H1 (cell line): Measurements from ENCODE around the gene SSNA1. TPM values are rescaled to one million over a fixed set of nuclear protein-coding genes. Genes with fewer than 3 reads are reported as not detected.

Experiments
- CTCF ChIA-PET: fragments of 300-600 bp; sonication (Branson Sonifier 250); formaldehyde crosslinking; loops from one replicate; lab custom pipeline; 2021; ENCODE audit not compliant: partially characterized antibody; lab: Charles Lee
- POLR2A ChIA-PET: fragments of 300-600 bp; sonication (Branson Sonifier 250); formaldehyde crosslinking; loops from one replicate; lab custom pipeline; 2021; ENCODE audit warnings: inconsistent platforms; ENCODE audit not compliant: partially characterized antibody; lab: Charles Lee
- DNase-seq, 2 experiments: peaks; one replicate each; pipeline versions ENCODE4 v3.0.0 to v3.0.0-alpha.2; 2010 to 2022; ENCODE audit warnings: low spot score in 2 of 2, low read depth in 1 of 2, mixed read lengths in 1 of 2
- FAIRE-seq: peaks from 2 replicates; lab custom pipeline; 2011; peaks lifted over from hg19 to GRCh38; lab: Jason Lieb, UNC
- H2AFZ ChIP-seq: 2 replicates; pipeline ENCODE4 v1.8.1; 2012; ENCODE audit warnings: low read length, inconsistent platforms
- H2AK5ac ChIP-seq: 2 replicates; pipeline ENCODE4 v1.6.1; 2013; ENCODE audit warnings: low read depth, low read length
- H2BK120ac ChIP-seq: replicated peaks from 2 replicates; pipeline ENCODE3; 2013; ENCODE audit warnings: low read depth, low read length, inconsistent platforms
- H2BK12ac ChIP-seq: 2 replicates; pipeline ENCODE4 v1.6.1; 2013; ENCODE audit warnings: low read depth, low read length
- H2BK15ac ChIP-seq: 2 replicates; pipeline ENCODE4 v1.6.1; 2013; ENCODE audit warnings: low read length
- H2BK20ac ChIP-seq: 2 replicates; pipeline ENCODE4 v1.6.1; 2013; ENCODE audit warnings: low read length
- H2BK5ac ChIP-seq: 2 replicates; pipeline ENCODE4 v1.6.1; 2013; ENCODE audit warnings: low read depth, low read length
- H3K14ac ChIP-seq: 2 replicates; pipeline ENCODE4 v1.6.1; 2013; ENCODE audit warnings: inconsistent platforms; ENCODE audit not compliant: insufficient read length
- H3K18ac ChIP-seq: 2 replicates; pipeline ENCODE4 v1.6.1; 2013; ENCODE audit warnings: low read length; ENCODE audit errors: extremely low read depth
- H3K23ac ChIP-seq: 2 replicates; pipeline ENCODE4 v1.6.1; 2013; ENCODE audit warnings: inconsistent platforms; ENCODE audit not compliant: insufficient read length
- H3K23me2 ChIP-seq: 2 replicates; pipeline ENCODE4 v1.6.1; 2013; ENCODE audit warnings: low read depth, low read length
- H3K27ac ChIP-seq: 2 replicates; pipeline ENCODE4 v1.6.1; 2011; ENCODE audit warnings: low read depth, low read length, inconsistent platforms
- H3K27me3 ChIP-seq, 4 experiments: replicated peaks in 1 of 4; 1 replicate in 1 of 4; 2 replicates in 3 of 4; pipeline versions ENCODE4 v1.6.1 to v1.8.1; 2011 to 2013; ENCODE audit warnings: low read length in 3 of 4, mild to moderate bottlenecking in 3 of 4, inconsistent platforms in 2 of 4, mixed read lengths in 2 of 4, moderate library complexity in 1 of 4; ENCODE audit not compliant: control insufficient read depth in 3 of 4, insufficient read depth in 3 of 4; ENCODE audit errors: extremely low read depth in 1 of 4
- H3K36me3 ChIP-seq, 4 experiments: 2 replicates each; pipeline versions ENCODE4 v1.6.1 to v1.8.1; 2011 to 2013; ENCODE audit warnings: mild to moderate bottlenecking in 4 of 4, low read length in 3 of 4, moderate library complexity in 2 of 4, control low read depth in 1 of 4, inconsistent platforms in 1 of 4; ENCODE audit not compliant: insufficient read depth in 4 of 4, control insufficient read depth in 2 of 4
- H3K4ac ChIP-seq: replicated peaks from 2 replicates; pipeline ENCODE3; 2013; ENCODE audit warnings: low read length, low read depth, mixed read lengths, inconsistent platforms; ENCODE audit not compliant: insufficient read length
- H3K4me1 ChIP-seq, 4 experiments: replicated peaks in 1 of 4; 1 replicate in 1 of 4; 2 replicates in 3 of 4; pipeline versions ENCODE4 v1.6.1 to v1.8.1; 2011 to 2013; ENCODE audit warnings: low read length in 3 of 4, inconsistent platforms in 2 of 4, mixed read lengths in 1 of 4; ENCODE audit not compliant: insufficient read depth in 4 of 4, control insufficient read depth in 3 of 4
- H3K4me2 ChIP-seq, 2 experiments: 2 replicates each; pipeline versions ENCODE4 v1.6.1 to v1.8.1; 2011 to 2013; ENCODE audit warnings: low read depth in 2 of 2, low read length in 2 of 2, control low read depth in 1 of 2, inconsistent platforms in 1 of 2, mild to moderate bottlenecking in 1 of 2; ENCODE audit not compliant: insufficient read depth in 1 of 2
- H3K4me3 ChIP-seq, 4 experiments: fragments of 200-600, 300-600 bp in 1 of 4; sonication (generic), shearing (Covaris generic), sonication (Bioruptor Twin) in 1 of 4; 2 replicates each; pipeline versions ENCODE4 v1.5.1 to v1.8.1; 2011 to 2016; ENCODE audit warnings: low read length in 4 of 4, low read depth in 3 of 4, control low read depth in 2 of 4, inconsistent platforms in 2 of 4, mild to moderate bottlenecking in 2 of 4, mixed read lengths in 1 of 4, moderate library complexity in 1 of 4; ENCODE audit not compliant: insufficient read depth in 2 of 4; ENCODE audit errors: extremely low read depth in 1 of 4
- H3K56ac ChIP-seq: replicated peaks from 2 replicates; pipeline ENCODE3; 2013; ENCODE audit warnings: low read depth, mild to moderate bottlenecking, mixed read lengths, low read length, inconsistent platforms; ENCODE audit not compliant: insufficient read length
- H3K79me1 ChIP-seq: 2 replicates; pipeline ENCODE4 v1.6.1; 2013; ENCODE audit warnings: low read depth, low read length, control low read depth
- H3K79me2 ChIP-seq, 2 experiments: 2 replicates each; pipeline versions ENCODE4 v1.6.1 to v1.8.1; 2012 to 2013; ENCODE audit warnings: low read length in 2 of 2, mild to moderate bottlenecking in 2 of 2, inconsistent platforms in 1 of 2; ENCODE audit not compliant: insufficient read depth in 2 of 2, control insufficient read depth in 1 of 2
- H3K9ac ChIP-seq, 4 experiments: replicated peaks in 1 of 4; 1 replicate in 1 of 4; 2 replicates in 3 of 4; pipeline versions ENCODE4 v1.6.1 to v1.8.1; 2011 to 2013; ENCODE audit warnings: low read depth in 3 of 4, low read length in 3 of 4, control low read depth in 2 of 4, mild to moderate bottlenecking in 2 of 4, moderate library complexity in 2 of 4, inconsistent platforms in 1 of 4; ENCODE audit errors: extremely low read depth in 1 of 4
- H3K9me3 ChIP-seq, 2 experiments: 2 replicates each; pipeline versions ENCODE4 v1.6.1 to v1.8.1; 2012 to 2013; ENCODE audit warnings: mild to moderate bottlenecking in 2 of 2, moderate library complexity in 2 of 2, control low read depth in 1 of 2, inconsistent platforms in 1 of 2, low read depth in 1 of 2, low read length in 1 of 2, mixed read lengths in 1 of 2; ENCODE audit not compliant: insufficient read depth in 2 of 2
- H4K20me1 ChIP-seq, 2 experiments: replicated peaks in 1 of 2; 2 replicates each; pipeline versions ENCODE3 to v1.8.1; 2011 to 2013; ENCODE audit warnings: inconsistent platforms in 2 of 2, low read length in 2 of 2, mild to moderate bottlenecking in 1 of 2; ENCODE audit not compliant: insufficient read depth in 2 of 2, control insufficient read depth in 1 of 2
- H4K5ac ChIP-seq: 2 replicates; pipeline ENCODE4 v1.6.1; 2013; ENCODE audit warnings: low read length, low read depth, mixed read lengths, inconsistent platforms; ENCODE audit not compliant: insufficient read length
- H4K8ac ChIP-seq: 2 replicates; pipeline ENCODE4 v1.8.0; 2013; ENCODE audit warnings: mild to moderate bottlenecking, moderate library complexity, low read length, inconsistent platforms; ENCODE audit not compliant: insufficient read depth; ENCODE audit errors: extremely low read depth
- H4K91ac ChIP-seq: replicated peaks from 2 replicates; pipeline ENCODE3; 2013; ENCODE audit warnings: low read length, mixed read lengths, inconsistent platforms; ENCODE audit not compliant: insufficient read length
- CHD2 ChIP-seq: IDR thresholded peaks from 2 replicates; pipeline ENCODE4 v1.6.1; 2012; ENCODE audit warnings: low read length, improper control_type of control experiment
- FOSL1 ChIP-seq: IDR thresholded peaks from 2 replicates; pipeline ENCODE4 v1.6.1; 2011; ENCODE audit warnings: mild to moderate bottlenecking, low read depth, low read length, moderate library complexity; ENCODE audit not compliant: insufficient read depth
- GTF2F1 ChIP-seq: IDR thresholded peaks from 2 replicates; pipeline ENCODE4 v1.6.1; 2012; ENCODE audit warnings: low read depth, low read length, improper control_type of control experiment, borderline replicate concordance
- HDAC2 ChIP-seq, 2 experiments: fragments of 300-600 bp in 1 of 2; sonication (generic) in 1 of 2; IDR thresholded peaks; 2 replicates each; pipeline ENCODE4 v1.6.1; 2011 to 2012; ENCODE audit warnings: low read depth in 2 of 2, low read length in 2 of 2, mild to moderate bottlenecking in 2 of 2, moderate library complexity in 2 of 2, borderline replicate concordance in 1 of 2, inconsistent platforms in 1 of 2
- JUN ChIP-seq: IDR thresholded peaks from 2 replicates; pipeline ENCODE4 v1.6.1; 2011; ENCODE audit warnings: low read depth, mild to moderate bottlenecking, improper control_type of control experiment, low read length
- POU5F1 ChIP-seq: IDR thresholded peaks from 2 replicates; pipeline ENCODE4 v1.6.1; 2011; ENCODE audit warnings: low read depth, mild to moderate bottlenecking, low read length, moderate library complexity
- SAP30 ChIP-seq: fragments of 300-600 bp; sonication (generic); IDR thresholded peaks from 2 replicates; pipeline ENCODE4 v1.7.1; 2012; ENCODE audit warnings: low read length, moderate library complexity, mild to moderate bottlenecking, inconsistent platforms; ENCODE audit not compliant: insufficient read depth, insufficient replicate concordance
- SP1 ChIP-seq: IDR thresholded peaks from 2 replicates; pipeline ENCODE4 v1.6.1; 2011; ENCODE audit warnings: low read depth, low read length
- TAF7 ChIP-seq: optimal IDR thresholded peaks from 2 replicates; pipeline ENCODE3; 2011; ENCODE audit warnings: low read depth, mild to moderate bottlenecking, inconsistent platforms, low read length, moderate library complexity, borderline replicate concordance
- YY1 ChIP-seq: IDR thresholded peaks from 2 replicates; pipeline ENCODE4 v1.6.1; 2011; ENCODE audit warnings: low read depth, mild to moderate bottlenecking, low read length
- WGBS, 2 experiments: shearing (Covaris generic) in 1 of 2; methylation state at CpG; one replicate each; pipeline versions ENCODE4 v1.1.6 to v1.1.7; 2013 to 2015; ENCODE audit warnings: low lambda C conversion rate in 2 of 2, mixed read lengths in 2 of 2, inconsistent platforms in 1 of 2, low coverage in 1 of 2, missing lambda C conversion rate in 1 of 2; ENCODE audit not compliant: insufficient replicate concordance in 2 of 2, insufficient coverage in 1 of 2, insufficient read length in 1 of 2; ENCODE audit errors: extremely low coverage in 1 of 2, missing lambda C conversion rate in 1 of 2; 5-methylcytosine and 5-hydroxymethylcytosine counted together
- polyA plus RNA-seq, 7 experiments: library from polyadenylated mRNA; depleted of rRNA in 3 of 7; stranded (reverse) in 5 of 7; unstranded in 2 of 7; fragments of >200 nt in 5 of 7; fragments of 200-250 nt in 2 of 7; gene quantifications; 1 replicate in 5 of 7; 2 replicates in 1 of 7; 4 replicates in 1 of 7; pipeline versions ENCODE4 v1.2.1 to v1.2.3, GENCODE V29; 2011 to 2013; ENCODE audit warnings: missing spikeins in 2 of 7, mixed read lengths in 2 of 7
- total RNA-seq: library from RNA; stranded (reverse); fragmentation: NEBNext Ultra II Directional; extraction: Animal tissue kit (Norgen Biotek cat#: 25700); gene quantifications from 2 replicates; pipeline ENCODE4 v1.2.1, GENCODE V29; 2021
- TF ChIP-seq, protein P1 (sequence below): IDR thresholded peaks from 2 replicates; pipeline ENCODE4 v1.6.1; 2011; ENCODE audit warnings: low read length, improper control_type of control experiment

SSNA1 gene
- total and polyA plus RNA-seq, 2 of the 8 experiments (the other 6 are each of a cell fraction or from before 2014, with no cell fraction given) = 87.3 to 157 TPM

DNA sequence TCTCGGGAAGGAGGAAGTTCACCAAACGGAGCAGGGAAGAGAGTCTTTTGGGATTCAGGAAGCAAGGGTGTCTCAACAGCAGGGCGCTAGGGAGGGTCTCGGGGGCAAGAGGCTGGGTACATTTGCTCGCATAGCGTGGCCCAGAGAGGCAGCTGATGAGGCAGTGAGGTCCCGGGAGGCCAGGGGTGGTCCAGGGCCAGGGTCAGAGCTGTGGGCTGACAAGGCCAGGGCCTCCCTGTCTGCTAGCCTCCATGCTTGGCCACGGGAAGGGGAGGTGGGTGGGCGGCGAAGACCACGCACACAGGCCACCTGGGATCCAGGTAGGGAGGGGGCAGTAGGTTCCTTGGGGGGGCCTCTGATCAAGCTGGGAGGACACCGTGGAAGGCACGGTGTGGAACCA lies 23.1 kb downstream of the SSNA1 start:
- Histone ChIP-seq H2AFZ (no peak overlapping the region), H3K4me3 (no peak overlapping the region), H4K5ac (no peak overlapping the region), H2BK5ac (no peak overlapping the region), H4K8ac (no peak overlapping the region)
- TF ChIP-seq FOSL1 (no peak), HDAC2 (IDR thresholded peaks at IDR 0.05; ENCODE audit: borderline replicate concordance in 1 of 2, low read depth in 2 of 2, low read length in 2 of 2) (no peak), GTF2F1 (no peak), TAF7 (no peak), YY1 (no peak), SP1 (no peak), CHD2 (no peak), JUN (no peak), SAP30 (no peak), POU5F1 (no peak)
- TF ChIP-seq, protein P1, sequence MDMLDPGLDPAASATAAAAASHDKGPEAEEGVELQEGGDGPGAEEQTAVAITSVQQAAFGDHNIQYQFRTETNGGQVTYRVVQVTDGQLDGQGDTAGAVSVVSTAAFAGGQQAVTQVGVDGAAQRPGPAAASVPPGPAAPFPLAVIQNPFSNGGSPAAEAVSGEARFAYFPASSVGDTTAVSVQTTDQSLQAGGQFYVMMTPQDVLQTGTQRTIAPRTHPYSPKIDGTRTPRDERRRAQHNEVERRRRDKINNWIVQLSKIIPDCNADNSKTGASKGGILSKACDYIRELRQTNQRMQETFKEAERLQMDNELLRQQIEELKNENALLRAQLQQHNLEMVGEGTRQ = no peak
- TF ChIP-seq, all 59 proteins: peak for 0
- Histone ChIP-seq H3K56ac (no peak overlapping the region), H3K79me1 (peaks cover 6% of the 10 kb centered on the region), H3K4me1 (peaks cover 0 to 2% (median 2%) of the 10 kb centered on the region in 4 experiments), H3K4ac (no peak overlapping the region), H3K23me2 (no peaks in the 10 kb centered on the region; the same call in 1 of the 2 replicates), H3K14ac (no peak overlapping the region), H4K91ac (no peak overlapping the region), H3K18ac (no peak overlapping the region), H2AK5ac (no peak overlapping the region), H3K9me3 (no peaks in the 10 kb centered on the region), H4K20me1 (peaks cover 0 to 15% of the 10 kb centered on the region in 2 experiments), H3K27me3 (no peaks in the 10 kb centered on the region), H3K36me3 (peaks cover 0 to 22% (median 8%) of the 10 kb centered on the region in 4 experiments; a peak in 7 of 8 replicates), H2BK120ac (no peak overlapping the region), H2BK12ac (no peak overlapping the region), H3K23ac (no peak overlapping the region), H2BK20ac (no peak overlapping the region), H3K4me2 (no peak overlapping the region), H3K79me2 (peaks cover 0 to 11% of the 10 kb centered on the region in 2 experiments; a peak in 2 of 4 replicates), H3K27ac (no peak overlapping the region), H3K9ac (no peak overlapping the region), H2BK15ac (no peak overlapping the region)
- POLR2A ChIA-PET = interaction anchor here (0.9 to 69.9 kb wide), 8 partner anchors 8 to 125 kb away, joined by 3 to 1462 read pairs (median 4); partner anchors contain the start of genes CYSRT1, MAN1B1, NELFB and RNF208
- FAIRE-seq (no peak), DNase-seq (no peak)
- CTCF ChIA-PET = interaction anchor here (0.9 to 4.0 kb wide), 6 partner anchors 11 to 141 kb away, joined by 3 to 31 read pairs (median 8); partner anchors contain the start of genes ANAPC2, CYSRT1, RNF208 and RNF224
- WGBS, 2 experiments = 84% methylated on average over 12 of the region's 13 CpGs; no CpG with 5 or more reads in 1 of the 2 experiments
